ENCODE results near the gene MAS1L. TPM values are rescaled to one million over a fixed set of nuclear protein-coding genes. Genes with fewer than 3 reads are reported as not detected.

MAS1L gene
- total RNA-seq, 1 experiment from 2014 or later, result not detected

DNA sequence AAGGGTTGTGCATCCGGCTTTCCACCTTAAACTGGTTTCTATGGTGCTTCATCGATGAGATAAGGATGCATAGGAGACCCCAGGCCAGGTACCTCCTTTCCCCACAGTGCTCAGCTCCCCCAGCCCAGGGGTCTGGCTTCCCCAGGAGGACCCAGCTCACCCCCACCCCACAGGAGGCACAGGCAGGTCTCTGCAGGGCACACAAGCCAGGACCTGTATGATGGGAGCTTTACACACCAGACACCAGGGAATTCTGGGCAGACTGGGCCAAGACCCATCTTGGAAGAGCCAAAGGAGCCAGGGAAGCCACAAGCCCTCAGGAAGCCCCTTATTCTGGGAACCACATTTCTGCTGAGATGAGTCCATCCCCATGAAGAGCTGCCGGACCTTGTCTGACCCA, 42.2 kb upstream of the MAS1L start:
- no peaks in the 10 kb centered on the region for H4K20me1 ChIP-seq (ENCODE audit: control insufficient read depth, insufficient read depth, insufficient read length)
- no peak overlapping the region for H3K27ac ChIP-seq (ENCODE audit: insufficient read length, low read depth, low read length)
- Mint-ChIP-seq H3K9me3 (no peaks in the 10 kb centered on the region; a peak in 1 of 5 replicates), H3K4me1 (peaks cover 12% of the 10 kb centered on the region in 2 experiments), H3K27me3 (ENCODE audit: low read depth) (peaks cover 2% of the 10 kb centered on the region; the same call in 1 of the 2 replicates), H3K27ac (peak overlapping the region in 1 of 3 experiments; percentile 53; a peak in 1 of 7 replicates), H3K36me3 (ENCODE audit: insufficient read depth in 1 of 3, low read depth in 3 of 3) (peaks cover 0 to 2% (median 0%) of the 10 kb centered on the region in 3 experiments; a peak in 4 of 7 replicates), H3K4me3 (no peak overlapping the region)
- H3K4ac ChIP-seq (ENCODE audit: low read depth, low read length), result no peak overlapping the region
- H3K23ac ChIP-seq (ENCODE audit: insufficient read length, low read depth, low read length), result no peak overlapping the region
- H3K9me3 ChIP-seq (ENCODE audit: control insufficient read depth, low read depth, low read length), result no peaks in the 10 kb centered on the region
- H3K14ac ChIP-seq (ENCODE audit: insufficient read depth, low read length), result no peak overlapping the region
- H2BK15ac ChIP-seq (ENCODE audit: low read depth, low read length), result no peak overlapping the region
- no peaks in the 10 kb centered on the region for H3K23me2 ChIP-seq (ENCODE audit: insufficient read length, low read depth, low read length, poor library complexity, severe bottlenecking)
- H3K27me3 ChIP-seq (ENCODE audit: insufficient read depth, low read length), result no peaks in the 10 kb centered on the region
- no peak overlapping the region for H4K91ac ChIP-seq (ENCODE audit: insufficient read length, low read depth, low read length)
- H2AK5ac ChIP-seq (ENCODE audit: insufficient read length, low read length), result no peak overlapping the region
- H4K8ac ChIP-seq (replicated peaks; ENCODE audit: insufficient read length, low read depth, low read length), result no peak overlapping the region
- no peaks in the 10 kb centered on the region for H3K79me1 ChIP-seq (ENCODE audit: insufficient read depth, low read depth, low read length, poor library complexity, severe bottlenecking)
- no peak overlapping the region for H2BK5ac ChIP-seq (ENCODE audit: insufficient read length, low read length)
- H3K79me2 ChIP-seq (ENCODE audit: insufficient read depth, low read length), result no peaks in the 10 kb centered on the region
- no peak overlapping the region for H2BK120ac ChIP-seq (ENCODE audit: low read depth, low read length, poor library complexity, severe bottlenecking)
- no peak overlapping the region for H2BK12ac ChIP-seq (ENCODE audit: insufficient read length, low read depth, low read length)
- H3K56ac ChIP-seq (ENCODE audit: insufficient read length, low read depth, low read length), result no peak overlapping the region
- no peak overlapping the region for H3K4me2 ChIP-seq (ENCODE audit: insufficient read depth, insufficient read length, low read length)
- H3K18ac ChIP-seq (ENCODE audit: insufficient read length, low read depth, low read length), result no peak overlapping the region
- H3K4me1 ChIP-seq (ENCODE audit: insufficient read depth, low read length), result 0 out of 2 replicates have a peak, but pooled peaks cover 6% of the 10 kb centered on the region
- H4K5ac ChIP-seq (ENCODE audit: insufficient read length, low read depth, low read length), result no peak overlapping the region
- no peak overlapping the region for H3T11ph ChIP-seq (ENCODE audit: low read length)
- DNase-seq, result no peak
- H3K9ac ChIP-seq (ENCODE audit: extremely low read depth, insufficient read length, low read length), result no peak overlapping the region
- H2BK20ac ChIP-seq (ENCODE audit: low read depth, low read length, poor library complexity, severe bottlenecking), result no peak overlapping the region
- H2AFZ ChIP-seq (ENCODE audit: low read length), result no peak overlapping the region
- WGBS (ENCODE audit: extremely low coverage, insufficient read length, low lambda C conversion rate), result no CpG with 5 or more reads among the region's 3 CpGs
- TF ChIP-seq, protein P1, sequence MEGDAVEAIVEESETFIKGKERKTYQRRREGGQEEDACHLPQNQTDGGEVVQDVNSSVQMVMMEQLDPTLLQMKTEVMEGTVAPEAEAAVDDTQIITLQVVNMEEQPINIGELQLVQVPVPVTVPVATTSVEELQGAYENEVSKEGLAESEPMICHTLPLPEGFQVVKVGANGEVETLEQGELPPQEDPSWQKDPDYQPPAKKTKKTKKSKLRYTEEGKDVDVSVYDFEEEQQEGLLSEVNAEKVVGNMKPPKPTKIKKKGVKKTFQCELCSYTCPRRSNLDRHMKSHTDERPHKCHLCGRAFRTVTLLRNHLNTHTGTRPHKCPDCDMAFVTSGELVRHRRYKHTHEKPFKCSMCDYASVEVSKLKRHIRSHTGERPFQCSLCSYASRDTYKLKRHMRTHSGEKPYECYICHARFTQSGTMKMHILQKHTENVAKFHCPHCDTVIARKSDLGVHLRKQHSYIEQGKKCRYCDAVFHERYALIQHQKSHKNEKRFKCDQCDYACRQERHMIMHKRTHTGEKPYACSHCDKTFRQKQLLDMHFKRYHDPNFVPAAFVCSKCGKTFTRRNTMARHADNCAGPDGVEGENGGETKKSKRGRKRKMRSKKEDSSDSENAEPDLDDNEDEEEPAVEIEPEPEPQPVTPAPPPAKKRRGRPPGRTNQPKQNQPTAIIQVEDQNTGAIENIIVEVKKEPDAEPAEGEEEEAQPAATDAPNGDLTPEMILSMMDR (conservative IDR thresholded peaks at IDR 0.05), result no peak
